IgD-negative memory B cell (primary cell): Measurements from ENCODE around the gene RAB13. TPM values are rescaled to one million over a fixed set of nuclear protein-coding genes. Genes with fewer than 3 reads are reported as not detected.

Source experiments
- H3K27ac Mint-ChIP-seq, 3 donors: one replicate each; pipeline ENCODE4 v1.8.0; 2020 to 2022; ENCODE audit warnings: mild to moderate bottlenecking in 3 of 3, mixed read lengths in 3 of 3, moderate library complexity in 1 of 3
- H3K27me3 Mint-ChIP-seq: one replicate; pipeline ENCODE4 v1.8.0; 2021; ENCODE audit warnings: mixed read lengths
- H3K36me3 Mint-ChIP-seq: one replicate; pipeline ENCODE4 v1.8.0; 2020; ENCODE audit warnings: mild to moderate bottlenecking, mixed read lengths
- H3K4me1 Mint-ChIP-seq, 3 donors: one replicate each; pipeline ENCODE4 v1.8.0; 2020 to 2022; ENCODE audit warnings: mixed read lengths in 3 of 3, mild to moderate bottlenecking in 1 of 3
- H3K4me3 Mint-ChIP-seq, 4 donors: one replicate each; pipeline ENCODE4 v1.8.0; 2020 to 2022; ENCODE audit warnings: mild to moderate bottlenecking in 4 of 4, mixed read lengths in 4 of 4, moderate library complexity in 3 of 4
- H3K9me3 Mint-ChIP-seq, 3 donors: one replicate each; pipeline ENCODE4 v1.8.0; 2020 to 2021; ENCODE audit warnings: mixed read lengths in 3 of 3, mild to moderate bottlenecking in 1 of 3
- polyA plus RNA-seq: library from polyadenylated mRNA; unstranded; fragments of 300-500 nt; fragmentation: Illumina TruSeq; gene quantifications from one replicate; pipeline ENCODE4 v1.2.3, GENCODE V29; 2021

RAB13 gene
- polyA plus RNA-seq, 1 donor from 2014 or later: not detected

GRCh38 chr1:153953859-153954365 is 32.2 kb downstream of the RAB13 start:
- peaks cover 12 to 41% (median 25%) of the 10 kb centered on the region in 3 donors for H3K4me1 Mint-ChIP-seq
- no peaks in the 10 kb centered on the region for H3K9me3 Mint-ChIP-seq
- H3K36me3 Mint-ChIP-seq: no peaks in the 10 kb centered on the region
- peak overlapping the region in 2 of 3 donors; percentile 9 to 61 for H3K27ac Mint-ChIP-seq
- peak overlapping the region in 2 of 4 donors; percentile 17 to 74 for H3K4me3 Mint-ChIP-seq
- no peaks in the 10 kb centered on the region for H3K27me3 Mint-ChIP-seq

GRCh38 chr1:153951801-153952200 is 34.3 kb downstream of the RAB13 start:
- H3K27me3 Mint-ChIP-seq: no peaks in the 10 kb centered on the region
- H3K36me3 Mint-ChIP-seq: no peaks in the 10 kb centered on the region
- H3K9me3 Mint-ChIP-seq: no peaks in the 10 kb centered on the region
- no peak overlapping the region for H3K27ac Mint-ChIP-seq
- H3K4me1 Mint-ChIP-seq: peaks cover 11 to 36% (median 24%) of the 10 kb centered on the region in 3 donors
- H3K4me3 Mint-ChIP-seq: no peak overlapping the region

- H3K27me3 Mint-ChIP-seq: no peaks in the 10 kb centered on the region
- no peaks in the 10 kb centered on the region for H3K9me3 Mint-ChIP-seq
- peaks cover 10 to 31% (median 20%) of the 10 kb centered on the region in 3 donors for H3K4me1 Mint-ChIP-seq
- H3K4me3 Mint-ChIP-seq: peak overlapping the region in 1 of 4 donors; percentile 84
- no peaks in the 10 kb centered on the region for H3K36me3 Mint-ChIP-seq
- peak overlapping the region in 1 of 3 donors; percentile 96 for H3K27ac Mint-ChIP-seq
Measured at GRCh38 chr1:153951183-153951582, 35.0 kb downstream of the RAB13 start.

- Mint-ChIP-seq H3K4me3 (peak within 1 kb of the TSS; percentile 91 to 99 (median 96)), H3K4me1 (peaks cover 15 to 27% (median 23%) of the 10 kb centered on the region in 3 donors), H3K9me3 (no peaks in the 10 kb centered on the region), H3K27ac (peak within 1 kb of the TSS; percentile 98 to 100 (median 99)), H3K36me3 (peaks cover 6% of the 10 kb centered on the region), H3K27me3 (no peaks in the 10 kb centered on the region)
Measured at GRCh38 chr1:153946622-153947241, 39.4 kb downstream of the RAB13 start, which contains the start of gene DENND4B. DENND4B (minus strand) TSS chr1:153946718; CDS start chr1:153944374, 2,344 bp downstream.

- no peaks in the 10 kb centered on the region for H3K9me3 Mint-ChIP-seq
- no peaks in the 10 kb centered on the region for H3K27me3 Mint-ChIP-seq
- H3K4me3 Mint-ChIP-seq: peak overlapping the region; percentile 91 to 99 (median 96)
- peaks cover 6% of the 10 kb centered on the region for H3K36me3 Mint-ChIP-seq
- peak overlapping the region; percentile 98 to 100 (median 99) for H3K27ac Mint-ChIP-seq
- peaks cover 15 to 28% (median 23%) of the 10 kb centered on the region in 3 donors for H3K4me1 Mint-ChIP-seq
Measured at GRCh38 chr1:153945795-153946621, 40.1 kb downstream of the RAB13 start.

GRCh38 chr1:153945131-153945794 is 40.9 kb downstream of the RAB13 start:
- Mint-ChIP-seq H3K4me3 (peak overlapping the region; percentile 91 to 99 (median 96)), H3K27me3 (no peaks in the 10 kb centered on the region), H3K36me3 (peaks cover 6% of the 10 kb centered on the region), H3K27ac (peak overlapping the region; percentile 98 to 100 (median 99)), H3K4me1 (peaks cover 15 to 28% (median 21%) of the 10 kb centered on the region in 3 donors), H3K9me3 (no peaks in the 10 kb centered on the region)

- peak overlapping the region; percentile 91 to 99 (median 96) for H3K4me3 Mint-ChIP-seq
- peaks cover 6% of the 10 kb centered on the region for H3K36me3 Mint-ChIP-seq
- H3K27me3 Mint-ChIP-seq: no peaks in the 10 kb centered on the region
- peak overlapping the region; percentile 98 to 100 (median 99) for H3K27ac Mint-ChIP-seq
- peaks cover 17 to 27% (median 20%) of the 10 kb centered on the region in 3 donors for H3K4me1 Mint-ChIP-seq
- H3K9me3 Mint-ChIP-seq: no peaks in the 10 kb centered on the region
Measured at GRCh38 chr1:153944827-153945117, 41.4 kb downstream of the RAB13 start.

GRCh38 chr1:153944005-153944826 is 41.9 kb downstream of the RAB13 start:
- Mint-ChIP-seq H3K27ac (peak overlapping the region; percentile 98 to 100 (median 99)), H3K36me3 (peaks cover 6% of the 10 kb centered on the region), H3K27me3 (no peaks in the 10 kb centered on the region), H3K4me1 (peaks cover 19 to 27% (median 20%) of the 10 kb centered on the region in 3 donors), H3K4me3 (peak overlapping the region; percentile 91 to 99 (median 96)), H3K9me3 (no peaks in the 10 kb centered on the region)

- peaks cover 19 to 26% (median 22%) of the 10 kb centered on the region in 3 donors for H3K4me1 Mint-ChIP-seq
- peaks cover 6% of the 10 kb centered on the region for H3K36me3 Mint-ChIP-seq
- peak overlapping the region in 2 of 3 donors; percentile 45 to 98 for H3K27ac Mint-ChIP-seq
- H3K9me3 Mint-ChIP-seq: no peaks in the 10 kb centered on the region
- no peaks in the 10 kb centered on the region for H3K27me3 Mint-ChIP-seq
- H3K4me3 Mint-ChIP-seq: peak overlapping the region in 3 of 4 donors; percentile 94 to 99 (median 98)
Measured at GRCh38 chr1:153942766-153943549, 43.2 kb downstream of the RAB13 start.

- H3K9me3 Mint-ChIP-seq: no peaks in the 10 kb centered on the region
- H3K36me3 Mint-ChIP-seq: peaks cover 6% of the 10 kb centered on the region
- H3K27ac Mint-ChIP-seq: peak overlapping the region; percentile 59 to 98 (median 62)
- peaks cover 17 to 26% (median 20%) of the 10 kb centered on the region in 3 donors for H3K4me1 Mint-ChIP-seq
- H3K4me3 Mint-ChIP-seq: peak overlapping the region in 2 of 4 donors; percentile 84 to 94
- no peaks in the 10 kb centered on the region for H3K27me3 Mint-ChIP-seq
Measured at GRCh38 chr1:153941826-153942725, 44.1 kb downstream of the RAB13 start.

GRCh38 chr1:153940756-153941155 is 45.4 kb downstream of the RAB13 start:
- H3K9me3 Mint-ChIP-seq: no peaks in the 10 kb centered on the region
- peaks cover 14 to 24% (median 19%) of the 10 kb centered on the region in 3 donors for H3K4me1 Mint-ChIP-seq
- peak overlapping the region in 2 of 3 donors; percentile 88 for H3K27ac Mint-ChIP-seq
- peaks cover 9% of the 10 kb centered on the region for H3K36me3 Mint-ChIP-seq
- H3K4me3 Mint-ChIP-seq: peak overlapping the region in 2 of 4 donors; percentile 47 to 53
- H3K27me3 Mint-ChIP-seq: no peaks in the 10 kb centered on the region

GRCh38 chr1:153939476-153939875 is 46.7 kb downstream of the RAB13 start:
- Mint-ChIP-seq H3K9me3 (no peaks in the 10 kb centered on the region), H3K27ac (peak overlapping the region in 1 of 3 donors; percentile 5), H3K36me3 (peaks cover 7% of the 10 kb centered on the region), H3K27me3 (no peaks in the 10 kb centered on the region), H3K4me3 (peak overlapping the region in 1 of 4 donors; percentile 53), H3K4me1 (peaks cover 11 to 23% (median 17%) of the 10 kb centered on the region in 3 donors)
